T-helper 2 cell treated with Interferon-gamma antibody and Interleukin-4, amounts not matched to agents 5 μg/mL and 100 μg/mL, for 36 hours (primary cell): ENCODE results near the gene TK1.
"Not testable (repeated sequence)": the region's sequence is repeated elsewhere in the genome, so short reads cannot be mapped to it uniquely, and the experiment has no call there.

Experiments
- DNase-seq: peaks from one replicate; pipeline ENCODE4 v3.0.0; 2021; ENCODE audit warnings: low spot score
- H3K27ac Mint-ChIP-seq: one replicate; pipeline ENCODE4 v1.8.0; 2021; ENCODE audit warnings: mild to moderate bottlenecking, mixed read lengths
- H3K27me3 Mint-ChIP-seq: one replicate; pipeline ENCODE4 v1.8.0; 2021; ENCODE audit warnings: low read depth, mixed read lengths
- H3K36me3 Mint-ChIP-seq: one replicate; pipeline ENCODE4 v1.8.0; 2021; ENCODE audit warnings: low read depth, mixed read lengths
- H3K4me1 Mint-ChIP-seq: one replicate; pipeline ENCODE4 v1.8.0; 2021; ENCODE audit warnings: low read depth, mixed read lengths
- H3K4me3 Mint-ChIP-seq: one replicate; pipeline ENCODE4 v1.8.0; 2022; ENCODE audit warnings: mild to moderate bottlenecking, moderate library complexity, mixed read lengths
- H3K9me3 Mint-ChIP-seq: one replicate; pipeline ENCODE4 v1.8.0; 2021; ENCODE audit warnings: mixed read lengths

TK1 gene

GRCh38 chr17:78142119-78142861, 44.6 kb downstream of the TK1 start:
- no peak for DNase-seq
- peaks cover 36% of the 10 kb centered on the region for H3K36me3 Mint-ChIP-seq
- H3K27me3 Mint-ChIP-seq, result no peaks in the 10 kb centered on the region
- H3K4me1 Mint-ChIP-seq, result peaks cover 26% of the 10 kb centered on the region
- H3K4me3 Mint-ChIP-seq, result no peak overlapping the region
- no peak overlapping the region for H3K27ac Mint-ChIP-seq
- H3K9me3 Mint-ChIP-seq, result no peaks in the 10 kb centered on the region

GRCh38 chr17:78141437-78142118, 45.3 kb downstream of the TK1 start:
- DNase-seq, result no peak
- no peaks in the 10 kb centered on the region for H3K9me3 Mint-ChIP-seq
- H3K36me3 Mint-ChIP-seq, result peaks cover 43% of the 10 kb centered on the region
- no peaks in the 10 kb centered on the region for H3K27me3 Mint-ChIP-seq
- H3K4me3 Mint-ChIP-seq, result no peak overlapping the region
- H3K27ac Mint-ChIP-seq, result no peak overlapping the region
- peaks cover 32% of the 10 kb centered on the region for H3K4me1 Mint-ChIP-seq

GRCh38 chr17:78140169-78141051, 46.4 kb downstream of the TK1 start:
- DNase-seq, result peak; percentile 96
- Mint-ChIP-seq H3K9me3 (no peaks in the 10 kb centered on the region), H3K4me1 (peaks cover 43% of the 10 kb centered on the region), H3K4me3 (peak overlapping the region; percentile 66), H3K27me3 (no peaks in the 10 kb centered on the region), H3K36me3 (peaks cover 54% of the 10 kb centered on the region), H3K27ac (peak overlapping the region; percentile 93)

- peaks cover 60% of the 10 kb centered on the region for H3K36me3 Mint-ChIP-seq
- H3K4me1 Mint-ChIP-seq, result peaks cover 44% of the 10 kb centered on the region
- not testable (repeated sequence) for H3K9me3 Mint-ChIP-seq, DNase-seq, H3K27me3 Mint-ChIP-seq
- peak overlapping the region; percentile 66 for H3K4me3 Mint-ChIP-seq
- peak overlapping the region; percentile 93 for H3K27ac Mint-ChIP-seq
These were observed 47.0 kb downstream of the TK1 start for GRCh38 chr17:78139861-78140168.

- no peak for DNase-seq
These were observed 48.4 kb downstream of the TK1 start for GRCh38 chr17:78138204-78139060.

GRCh38 chr17:78137392-78138203, 49.3 kb downstream of the TK1 start:
- no peak for DNase-seq
- Mint-ChIP-seq H3K4me1 (peaks cover 60% of the 10 kb centered on the region), H3K4me3 (peak overlapping the region; percentile 67), H3K27ac (peak overlapping the region; percentile 83), H3K36me3 (peaks cover 77% of the 10 kb centered on the region), H3K27me3 (no peaks in the 10 kb centered on the region), H3K9me3 (no peaks in the 10 kb centered on the region)

More at GRCh38 chr17:78138204-78139060, 48.4 kb downstream of the TK1 start:
- H3K4me1 Mint-ChIP-seq, result peaks cover 54% of the 10 kb centered on the region
- H3K36me3 Mint-ChIP-seq, result peaks cover 73% of the 10 kb centered on the region
- H3K27me3 Mint-ChIP-seq, result no peaks in the 10 kb centered on the region
- no peaks in the 10 kb centered on the region for H3K9me3 Mint-ChIP-seq
- H3K4me3 Mint-ChIP-seq, result peak overlapping the region; percentile 15
- peak overlapping the region; percentile 76 for H3K27ac Mint-ChIP-seq

GRCh38 chr17:78135858-78136500, 50.9 kb downstream of the TK1 start:
- H3K27me3 Mint-ChIP-seq, result no peaks in the 10 kb centered on the region
- peaks cover 57% of the 10 kb centered on the region for H3K4me1 Mint-ChIP-seq
- peak overlapping the region; percentile 64 for H3K4me3 Mint-ChIP-seq
- no peak for DNase-seq
- peaks cover 74% of the 10 kb centered on the region for H3K36me3 Mint-ChIP-seq
- no peaks in the 10 kb centered on the region for H3K9me3 Mint-ChIP-seq
- peak overlapping the region; percentile 34 for H3K27ac Mint-ChIP-seq

- no peak for DNase-seq
- peaks cover 60% of the 10 kb centered on the region for H3K4me1 Mint-ChIP-seq
These were observed 51.9 kb downstream of the TK1 start for GRCh38 chr17:78134899-78135385.

GRCh38 chr17:78133971-78134898, 52.6 kb downstream of the TK1 start:
- peak overlapping the region; percentile 86 for H3K4me3 Mint-ChIP-seq
- peaks cover 62% of the 10 kb centered on the region for H3K4me1 Mint-ChIP-seq
- no peaks in the 10 kb centered on the region for H3K9me3 Mint-ChIP-seq
- peaks cover 71% of the 10 kb centered on the region for H3K36me3 Mint-ChIP-seq
- no peaks in the 10 kb centered on the region for H3K27me3 Mint-ChIP-seq
- peak; percentile 71 for DNase-seq
- H3K27ac Mint-ChIP-seq, result peak overlapping the region; percentile 78

More at GRCh38 chr17:78134899-78135385, 51.9 kb downstream of the TK1 start:
- H3K27ac Mint-ChIP-seq, result no peak overlapping the region
- H3K36me3 Mint-ChIP-seq, result peaks cover 75% of the 10 kb centered on the region
- H3K9me3 Mint-ChIP-seq, result no peaks in the 10 kb centered on the region
- no peaks in the 10 kb centered on the region for H3K27me3 Mint-ChIP-seq
- H3K4me3 Mint-ChIP-seq, result peak overlapping the region; percentile 45

GRCh38 chr17:78133179-78133951, 53.5 kb downstream of the TK1 start:
- DNase-seq, result no peak
- H3K27me3 Mint-ChIP-seq, result no peaks in the 10 kb centered on the region
- H3K9me3 Mint-ChIP-seq, result no peaks in the 10 kb centered on the region
- peak overlapping the region; percentile 86 for H3K4me3 Mint-ChIP-seq
- peaks cover 62% of the 10 kb centered on the region for H3K4me1 Mint-ChIP-seq
- peak overlapping the region; percentile 78 for H3K27ac Mint-ChIP-seq
- peaks cover 63% of the 10 kb centered on the region for H3K36me3 Mint-ChIP-seq

GRCh38 chr17:78132767-78133178, 54.1 kb downstream of the TK1 start:
- no peaks in the 10 kb centered on the region for H3K9me3 Mint-ChIP-seq
- no peak for DNase-seq
- peak overlapping the region; percentile 86 for H3K4me3 Mint-ChIP-seq
- H3K27ac Mint-ChIP-seq, result peak overlapping the region; percentile 78
- no peaks in the 10 kb centered on the region for H3K27me3 Mint-ChIP-seq
- H3K36me3 Mint-ChIP-seq, result peaks cover 63% of the 10 kb centered on the region
- peaks cover 58% of the 10 kb centered on the region for H3K4me1 Mint-ChIP-seq
